ENCODE results near the gene RASAL2.

GRCh38 chr1:178134061-178134460 is 40.2 kb downstream of the RASAL2 start:
- TF ChIP-seq ESRRA (IDR thresholded peaks at IDR 0.05; ENCODE audit: borderline replicate concordance, low read length) (no peak), RAD21 (conservative IDR thresholded peaks at IDR 0.05 in 1 of 2, IDR thresholded peaks at IDR 0.05 in 1 of 2) (no peak), CTCF (IDR thresholded peaks at IDR 0.05) (no peak), NR3C1 (IDR thresholded peaks at IDR 0.05) (no peak), RCOR1 (IDR thresholded peaks at IDR 0.05; ENCODE audit: low read depth, low read length) (no peak), FOSL2 (IDR thresholded peaks at IDR 0.05) (no peak), FOSL2 (CRISPR knock-in tag; IDR thresholded peaks at IDR 0.05) (no peak), ZFP36 (IDR thresholded peaks at IDR 0.05; ENCODE audit: borderline replicate concordance, partially characterized antibody) (no peak), POLR2A (IDR thresholded peaks at IDR 0.05; ENCODE audit: low read length) (no peak), SREBF2 (IDR thresholded peaks at IDR 0.05) (no peak), KDM5A (IDR thresholded peaks at IDR 0.05) (no peak), EP300 (IDR thresholded peaks at IDR 0.05) (no peak), CEBPB (IDR thresholded peaks at IDR 0.05) (no peak), JUNB (IDR thresholded peaks at IDR 0.05) (no peak)
- TF ChIP-seq, protein P1, sequence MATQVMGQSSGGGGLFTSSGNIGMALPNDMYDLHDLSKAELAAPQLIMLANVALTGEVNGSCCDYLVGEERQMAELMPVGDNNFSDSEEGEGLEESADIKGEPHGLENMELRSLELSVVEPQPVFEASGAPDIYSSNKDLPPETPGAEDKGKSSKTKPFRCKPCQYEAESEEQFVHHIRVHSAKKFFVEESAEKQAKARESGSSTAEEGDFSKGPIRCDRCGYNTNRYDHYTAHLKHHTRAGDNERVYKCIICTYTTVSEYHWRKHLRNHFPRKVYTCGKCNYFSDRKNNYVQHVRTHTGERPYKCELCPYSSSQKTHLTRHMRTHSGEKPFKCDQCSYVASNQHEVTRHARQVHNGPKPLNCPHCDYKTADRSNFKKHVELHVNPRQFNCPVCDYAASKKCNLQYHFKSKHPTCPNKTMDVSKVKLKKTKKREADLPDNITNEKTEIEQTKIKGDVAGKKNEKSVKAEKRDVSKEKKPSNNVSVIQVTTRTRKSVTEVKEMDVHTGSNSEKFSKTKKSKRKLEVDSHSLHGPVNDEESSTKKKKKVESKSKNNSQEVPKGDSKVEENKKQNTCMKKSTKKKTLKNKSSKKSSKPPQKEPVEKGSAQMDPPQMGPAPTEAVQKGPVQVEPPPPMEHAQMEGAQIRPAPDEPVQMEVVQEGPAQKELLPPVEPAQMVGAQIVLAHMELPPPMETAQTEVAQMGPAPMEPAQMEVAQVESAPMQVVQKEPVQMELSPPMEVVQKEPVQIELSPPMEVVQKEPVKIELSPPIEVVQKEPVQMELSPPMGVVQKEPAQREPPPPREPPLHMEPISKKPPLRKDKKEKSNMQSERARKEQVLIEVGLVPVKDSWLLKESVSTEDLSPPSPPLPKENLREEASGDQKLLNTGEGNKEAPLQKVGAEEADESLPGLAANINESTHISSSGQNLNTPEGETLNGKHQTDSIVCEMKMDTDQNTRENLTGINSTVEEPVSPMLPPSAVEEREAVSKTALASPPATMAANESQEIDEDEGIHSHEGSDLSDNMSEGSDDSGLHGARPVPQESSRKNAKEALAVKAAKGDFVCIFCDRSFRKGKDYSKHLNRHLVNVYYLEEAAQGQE (IDR thresholded peaks at IDR 0.05): no peak

Data from A549 (cell line).